Central memory CD4-positive, alpha-beta T cell (primary cell): ENCODE results near the gene CRTC2.
"Not testable (repeated sequence)": the region's sequence is repeated elsewhere in the genome, so short reads cannot be mapped to it uniquely, and the experiment has no call there.

Experiments
- DNase-seq: peaks from one replicate; pipeline ENCODE4 v3.0.0; 2022

CRTC2 gene

GRCh38 chr1:153928245-153928644 is 30.2 kb downstream of the CRTC2 start:
- no peak for DNase-seq

- DNase-seq, result no peak
These were observed 32.0 kb downstream of the CRTC2 start for GRCh38 chr1:153926405-153926804.

GRCh38 chr1:153922972-153923925 is 35.2 kb downstream of the CRTC2 start, which contains the start of gene GATAD2B:
GATAD2B (minus strand) TSS chr1:153922972; CDS start chr1:153828347, 94,625 bp downstream.
- peak; percentile 100 for DNase-seq

GRCh38 chr1:153922076-153922971 is 36.1 kb downstream of the CRTC2 start:
- DNase-seq, result no peak

- DNase-seq, result peak; percentile 3
These were observed 36.7 kb downstream of the CRTC2 start for GRCh38 chr1:153921803-153922075.

- DNase-seq, result no peak
These were observed 37.2 kb downstream of the CRTC2 start for GRCh38 chr1:153921080-153921802.

- peak; percentile 29 for DNase-seq
These were observed 38.2 kb downstream of the CRTC2 start for GRCh38 chr1:153919876-153920852.

GRCh38 chr1:153916297-153916696 is 42.1 kb downstream of the CRTC2 start:
- no peak for DNase-seq

- no peak for DNase-seq
These were observed 46.1 kb downstream of the CRTC2 start for GRCh38 chr1:153912349-153912748.

- not testable (repeated sequence) for DNase-seq
These were observed 47.9 kb downstream of the CRTC2 start for GRCh38 chr1:153910560-153910959.

GRCh38 chr1:153908071-153908470 is 50.3 kb downstream of the CRTC2 start:
- no peak for DNase-seq

GRCh38 chr1:153907134-153907533 is 51.3 kb downstream of the CRTC2 start:
- DNase-seq, result no peak

GRCh38 chr1:153906396-153906795 is 52.0 kb downstream of the CRTC2 start:
- no peak for DNase-seq

GRCh38 chr1:153905908-153906307 is 52.5 kb downstream of the CRTC2 start:
- DNase-seq, result not testable (repeated sequence)

GRCh38 chr1:153903841-153904455 is 54.5 kb downstream of the CRTC2 start:
- DNase-seq, result no peak

GRCh38 chr1:153899509-153899908 is 58.9 kb downstream of the CRTC2 start:
- DNase-seq, result no peak
